Neuron (in vitro differentiated cells): ENCODE data around the gene TMEM92.
"Not testable (repeated sequence)": the region's sequence is repeated elsewhere in the genome, so short reads cannot be mapped to it uniquely, and the experiment has no call there.

Experiments
- H2AFZ ChIP-seq: one replicate; pipeline ENCODE4 v1.6.1; 2013; ENCODE audit warnings: low read depth, mild to moderate bottlenecking, inconsistent platforms, low read length, moderate library complexity
- H3K27me3 ChIP-seq: one replicate; pipeline ENCODE4 v1.6.1; 2013; ENCODE audit warnings: low read length; ENCODE audit not compliant: insufficient read depth
- H3K36me3 ChIP-seq: one replicate; pipeline ENCODE4 v1.6.1; 2013; ENCODE audit warnings: low read length; ENCODE audit not compliant: insufficient read depth
- H3K4me1 ChIP-seq: one replicate; pipeline ENCODE4 v1.6.1; 2013; ENCODE audit warnings: low read length; ENCODE audit not compliant: insufficient read depth
- H3K4me3 ChIP-seq: 2 replicates; pipeline ENCODE4 v1.5.1; 2013; ENCODE audit warnings: mild to moderate bottlenecking, low read length, moderate library complexity
- H3K9me3 ChIP-seq: one replicate; pipeline ENCODE4 v1.6.1; 2013; ENCODE audit warnings: low read length

TMEM92 gene

DNA sequence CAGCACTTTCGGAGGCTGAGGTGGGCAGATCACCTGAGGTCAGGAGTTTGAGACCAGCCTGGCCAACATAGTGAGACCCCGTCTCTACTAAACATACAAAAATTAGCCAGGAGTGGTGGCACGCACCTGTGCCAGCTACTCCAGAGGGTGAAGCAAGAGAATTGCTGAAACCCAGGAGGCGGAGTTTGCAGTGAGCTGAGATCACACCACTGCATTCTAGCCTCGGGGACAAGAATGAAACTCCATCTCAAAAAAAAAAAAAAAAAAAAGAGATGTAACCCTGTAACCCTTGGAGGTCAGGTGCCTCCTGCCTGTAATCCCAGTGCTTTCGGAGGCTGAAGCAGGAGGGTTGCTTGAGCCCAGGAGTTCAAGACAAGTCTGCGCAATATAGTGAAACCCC lies 13.0 kb downstream of the TMEM92 start:
- H2AFZ ChIP-seq, H3K4me1 ChIP-seq, H3K4me3 ChIP-seq, H3K27me3 ChIP-seq, H3K36me3 ChIP-seq, H3K9me3 ChIP-seq: not testable (repeated sequence)

DNA sequence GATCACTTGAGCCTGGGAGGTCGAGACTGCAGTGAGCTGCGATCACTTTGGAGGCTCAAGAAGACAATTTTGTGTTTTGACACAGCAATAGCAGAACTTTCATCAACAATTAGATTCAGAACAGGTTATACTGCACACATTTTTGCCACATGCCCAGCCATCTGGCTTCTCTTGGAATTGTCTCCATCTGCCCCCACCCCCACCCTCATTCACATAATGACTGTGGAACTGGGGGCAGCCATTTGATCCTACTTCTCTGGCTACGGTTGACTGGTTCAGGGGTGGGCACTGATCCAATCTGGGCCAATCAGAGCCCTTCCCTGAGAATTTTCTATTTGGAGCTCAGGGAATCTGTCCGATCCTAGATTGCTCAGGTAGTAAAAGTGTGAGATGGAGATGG lies 14.0 kb downstream of the TMEM92 start:
- Histone ChIP-seq H3K4me3 (no peak overlapping the region), H2AFZ (no peak overlapping the region), H3K9me3 (no peaks in the 10 kb centered on the region), H3K4me1 (no peaks in the 10 kb centered on the region), H3K27me3 (peaks cover 6% of the 10 kb centered on the region), H3K36me3 (no peaks in the 10 kb centered on the region)

- Histone ChIP-seq H3K27me3 (peaks cover 6% of the 10 kb centered on the region), H3K36me3 (no peaks in the 10 kb centered on the region), H3K4me3 (no peak overlapping the region), H3K9me3 (no peaks in the 10 kb centered on the region), H3K4me1 (no peaks in the 10 kb centered on the region), H2AFZ (no peak overlapping the region)
These were observed 15.0 kb downstream of the TMEM92 start for GRCh38 chr17:50289278-50289677.

- H3K9me3 ChIP-seq, result no peaks in the 10 kb centered on the region
- H3K4me3 ChIP-seq, result no peak overlapping the region
- no peaks in the 10 kb centered on the region for H3K36me3 ChIP-seq
- no peak overlapping the region for H2AFZ ChIP-seq
- no peaks in the 10 kb centered on the region for H3K4me1 ChIP-seq
- peaks cover 6% of the 10 kb centered on the region for H3K27me3 ChIP-seq
These were observed 15.9 kb downstream of the TMEM92 start for GRCh38 chr17:50289991-50290702.

DNA sequence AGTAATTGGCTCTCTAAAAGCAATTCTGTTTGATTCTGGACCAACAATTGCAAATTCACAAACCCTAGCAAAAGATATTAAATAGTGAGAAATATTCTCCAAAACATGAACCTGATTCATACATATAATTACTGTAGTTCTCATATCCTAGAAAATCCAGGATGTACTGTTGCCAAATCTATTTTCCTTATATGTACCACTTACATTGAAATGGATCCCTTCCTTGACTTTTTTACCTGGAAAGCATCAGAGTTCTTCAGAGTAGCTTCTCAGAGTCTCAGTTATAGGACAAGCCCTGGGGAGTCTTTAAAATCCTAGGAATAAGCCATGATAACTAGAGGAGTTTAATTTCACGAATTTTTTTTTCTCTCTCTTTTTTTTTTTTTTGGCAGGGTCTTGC lies 16.7 kb downstream of the TMEM92 start:
- H3K4me1 ChIP-seq, result no peaks in the 10 kb centered on the region
- no peak overlapping the region for H3K4me3 ChIP-seq
- no peaks in the 10 kb centered on the region for H3K9me3 ChIP-seq
- no peak overlapping the region for H2AFZ ChIP-seq
- no peaks in the 10 kb centered on the region for H3K36me3 ChIP-seq
- H3K27me3 ChIP-seq, result peaks cover 6% of the 10 kb centered on the region

- Histone ChIP-seq H2AFZ (no peak overlapping the region), H3K9me3 (no peaks in the 10 kb centered on the region), H3K4me1 (no peaks in the 10 kb centered on the region), H3K36me3 (no peaks in the 10 kb centered on the region), H3K27me3 (peaks cover 6% of the 10 kb centered on the region), H3K4me3 (no peak overlapping the region)
These were observed 18.2 kb downstream of the TMEM92 start for GRCh38 chr17:50292465-50292864.

GRCh38 chr17:50295021-50295420 lies 20.8 kb downstream of the TMEM92 start:
- no peaks in the 10 kb centered on the region for H3K36me3 ChIP-seq
- H3K4me1 ChIP-seq, result no peaks in the 10 kb centered on the region
- no peak overlapping the region for H2AFZ ChIP-seq
- peaks cover 6% of the 10 kb centered on the region for H3K27me3 ChIP-seq
- no peak overlapping the region for H3K4me3 ChIP-seq
- H3K9me3 ChIP-seq, result no peaks in the 10 kb centered on the region

- Histone ChIP-seq H3K9me3 (no peaks in the 10 kb centered on the region), H3K27me3 (peaks cover 7% of the 10 kb centered on the region), H3K4me3 (no peak overlapping the region), H2AFZ (no peak overlapping the region), H3K36me3 (no peaks in the 10 kb centered on the region), H3K4me1 (no peaks in the 10 kb centered on the region)
These were observed 23.2 kb downstream of the TMEM92 start for GRCh38 chr17:50297407-50297865.

DNA sequence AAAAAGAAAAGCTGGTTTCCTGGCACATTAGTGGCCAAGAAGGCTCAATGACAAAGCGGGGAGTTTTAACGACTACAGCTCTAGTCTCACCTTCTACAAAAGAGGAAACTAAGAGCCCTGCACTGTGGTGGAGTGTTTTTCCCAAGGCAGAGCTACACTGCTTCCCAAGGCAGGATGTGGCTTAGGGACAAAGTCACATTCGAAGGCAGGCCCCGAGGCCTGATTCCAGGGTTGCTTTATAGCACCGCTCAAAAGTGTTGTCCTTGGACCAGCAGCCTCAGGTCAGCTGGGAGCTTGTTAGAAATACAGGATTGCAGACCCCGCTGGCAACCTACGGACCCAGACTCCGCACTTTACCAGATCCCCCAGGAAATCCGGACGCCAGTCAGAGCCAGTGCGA lies 23.8 kb downstream of the TMEM92 start:
- Histone ChIP-seq H3K4me3 (no peak overlapping the region), H3K4me1 (no peaks in the 10 kb centered on the region), H3K36me3 (no peaks in the 10 kb centered on the region), H2AFZ (no peak overlapping the region), H3K27me3 (peaks cover 7% of the 10 kb centered on the region), H3K9me3 (no peaks in the 10 kb centered on the region)

GRCh38 chr17:50299776-50300175 lies 25.5 kb downstream of the TMEM92 start:
- Histone ChIP-seq H2AFZ (no peak overlapping the region), H3K9me3 (no peaks in the 10 kb centered on the region), H3K27me3 (peaks cover 9% of the 10 kb centered on the region), H3K36me3 (no peaks in the 10 kb centered on the region), H3K4me1 (no peaks in the 10 kb centered on the region), H3K4me3 (no peak overlapping the region)

DNA sequence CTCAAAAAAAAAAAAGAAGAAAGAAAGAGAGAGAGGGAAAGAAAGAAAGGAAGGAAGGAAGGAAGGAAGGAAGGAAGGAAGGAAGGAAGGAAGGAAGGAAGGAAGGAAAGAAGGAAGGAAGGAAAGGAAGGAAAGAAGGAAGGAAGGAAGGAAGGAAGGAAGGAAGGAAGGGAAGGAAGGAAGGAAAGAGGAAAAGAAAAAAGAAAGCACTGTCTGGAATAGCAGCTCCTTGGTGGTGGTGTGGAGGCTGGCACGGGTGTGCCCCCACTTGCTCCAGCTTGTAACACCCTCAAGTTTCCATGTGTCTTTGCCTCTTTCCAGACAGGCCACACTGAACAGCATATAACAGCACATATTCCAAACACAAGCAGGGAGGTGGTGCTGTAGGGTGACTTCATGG lies 26.6 kb downstream of the TMEM92 start:
- not testable (repeated sequence) for H3K4me1 ChIP-seq

GRCh38 chr17:50301891-50302584 lies 27.8 kb downstream of the TMEM92 start:
- H2AFZ ChIP-seq, result no peak overlapping the region
- H3K9me3 ChIP-seq, result no peaks in the 10 kb centered on the region
- no peak overlapping the region for H3K4me3 ChIP-seq
- H3K27me3 ChIP-seq, result peaks cover 9% of the 10 kb centered on the region
- no peaks in the 10 kb centered on the region for H3K4me1 ChIP-seq
- H3K36me3 ChIP-seq, result no peaks in the 10 kb centered on the region

More for the DNA sequence above, 26.6 kb downstream of the TMEM92 start:
- not testable (repeated sequence) for H3K4me3 ChIP-seq, H3K9me3 ChIP-seq, H3K27me3 ChIP-seq, H3K36me3 ChIP-seq, H2AFZ ChIP-seq

DNA sequence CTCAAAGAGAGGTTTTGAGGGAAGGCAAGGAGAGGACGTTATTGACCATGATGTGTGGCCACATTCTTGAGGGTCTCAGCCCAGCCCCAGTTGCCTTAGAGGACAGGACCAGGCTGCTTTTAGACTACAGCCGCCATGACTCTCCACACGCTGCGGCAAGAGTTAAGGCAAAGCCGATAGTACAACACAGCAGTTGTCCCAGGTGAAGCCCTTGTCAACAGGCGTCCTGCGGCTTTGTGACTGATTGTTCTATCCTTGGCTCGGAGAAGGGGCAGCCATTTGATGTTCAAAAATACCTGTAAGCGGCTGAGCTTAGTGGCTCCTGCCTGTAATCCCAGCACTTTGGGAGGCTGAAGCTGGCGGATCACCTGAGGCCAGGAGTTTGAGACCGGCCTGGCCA lies 28.8 kb downstream of the TMEM92 start:
- Histone ChIP-seq H3K9me3 (no peaks in the 10 kb centered on the region), H3K36me3 (no peaks in the 10 kb centered on the region), H3K4me1 (no peaks in the 10 kb centered on the region), H3K4me3 (no peak overlapping the region), H2AFZ (no peak overlapping the region), H3K27me3 (peaks cover 9% of the 10 kb centered on the region)
